HepG2 (cell line): ENCODE results near the gene LYRM7. TPM values are rescaled to one million over a fixed set of nuclear protein-coding genes. Genes with fewer than 3 reads are reported as not detected.

Experiments
- ATAC-seq: fragments of 200-7000 bp; cut with Tn5 transposase; 3 replicates; pipeline ENCODE4 v1.9.1; 2020; ENCODE audit warnings: mild to moderate bottlenecking, moderate library complexity
- BruUV-seq: library from RNA; stranded (reverse); fragments of 400-500 nt; replicated peaks from 2 replicates; lab custom pipeline; 2021; lab: Mats Ljungman, UMichigan
- CTCF ChIA-PET: fragments of 300-600 bp; formaldehyde crosslinking; extraction: SDS; loops from one replicate; lab custom pipeline; 2021; ENCODE audit warnings: low total read pairs, inconsistent platforms, low intra/inter-chr PET ratio; lab: Yijun Ruan, JAX
- POLR2A ChIA-PET: fragments of 350-600 bp; sonication (Branson Sonifier 250); formaldehyde crosslinking; loops from one replicate; lab custom pipeline; 2020; ENCODE audit warnings: antibody characterized with exemption, inconsistent platforms; lab: Yijun Ruan, JAX
- DNase-seq: peaks from one replicate; pipeline ENCODE4 v3.0.0-alpha.2; 2015; ENCODE audit warnings: low spot score
- FAIRE-seq: peaks from 3 replicates; lab custom pipeline; 2011; peaks lifted over from hg19 to GRCh38; lab: Jason Lieb, UNC
- H2AFZ ChIP-seq: one replicate; pipeline ENCODE4 v1.6.1; 2011; ENCODE audit warnings: low read length, inconsistent platforms
- H3K27ac ChIP-seq: fragments of 300-600 bp; 3 replicates; pipeline ENCODE4 v1.8.0; 2011; ENCODE audit warnings: mixed run types, mild to moderate bottlenecking, mixed read lengths, low read length, inconsistent platforms; ENCODE audit not compliant: insufficient read depth; ENCODE audit errors: extremely low read length
- H3K27me3 ChIP-seq, 2 experiments: fragments of 200-600 bp in 1 of 2; 2 replicates in 1 of 2; 3 replicates in 1 of 2; pipeline versions ENCODE4 v1.6.0 to v1.8.0; 2011; ENCODE audit warnings: low read length in 2 of 2, mild to moderate bottlenecking in 2 of 2, moderate library complexity in 2 of 2, inconsistent platforms in 1 of 2; ENCODE audit not compliant: insufficient read depth in 2 of 2, control insufficient read depth in 1 of 2
- H3K36me3 ChIP-seq, 2 experiments: fragments of 200-600 bp in 1 of 2; replicated peaks in 1 of 2; 2 replicates in 1 of 2; 3 replicates in 1 of 2; pipeline versions ENCODE4 v1.5.1 to v1.8.0; 2011; ENCODE audit warnings: low read length in 2 of 2, inconsistent platforms in 1 of 2; ENCODE audit not compliant: insufficient read depth in 2 of 2, control insufficient read depth in 1 of 2
- H3K4me1 ChIP-seq: 2 replicates; pipeline ENCODE4 v1.5.1; 2012; ENCODE audit warnings: low read length, inconsistent platforms; ENCODE audit not compliant: insufficient read depth
- H3K4me2 ChIP-seq: 2 replicates; pipeline ENCODE4 v1.6.0; 2011; ENCODE audit warnings: low read depth, low read length, inconsistent platforms
- H3K4me3 ChIP-seq, 3 experiments: fragments of 200-600 bp in 1 of 3; sonication (generic), shearing (Covaris generic) in 1 of 3; replicated peaks in 1 of 3; 2 replicates each; pipeline ENCODE4 v1.5.1; 2011 to 2016; ENCODE audit warnings: low read length in 3 of 3, inconsistent platforms in 2 of 3, low read depth in 2 of 3, mild to moderate bottlenecking in 2 of 3, control low read depth in 1 of 3, mixed read lengths in 1 of 3; ENCODE audit not compliant: insufficient read depth in 1 of 3
- H3K79me2 ChIP-seq: one replicate; pipeline ENCODE4 v1.6.1; 2011; ENCODE audit warnings: low read length, inconsistent platforms; ENCODE audit not compliant: insufficient read depth
- H3K9ac ChIP-seq: 2 replicates; pipeline ENCODE4 v1.6.0; 2011; ENCODE audit warnings: mild to moderate bottlenecking, low read depth, low read length, inconsistent platforms; ENCODE audit not compliant: insufficient read depth
- H3K9me3 ChIP-seq: 2 replicates; pipeline ENCODE4 v1.5.1; 2012; ENCODE audit warnings: mild to moderate bottlenecking, low read length
- H4K20me1 ChIP-seq: 2 replicates; pipeline ENCODE4 v1.6.0; 2011; ENCODE audit warnings: inconsistent platforms, mild to moderate bottlenecking, low read length, moderate library complexity; ENCODE audit not compliant: insufficient read depth
- BRCA1 ChIP-seq: sonication (generic); formaldehyde crosslinking; IDR thresholded peaks from 2 replicates; pipeline ENCODE4 v1.4.0; 2020; ENCODE audit warnings: missing genetic modification reagents
- E2F5 ChIP-seq: sonication (generic); formaldehyde crosslinking; conservative IDR thresholded peaks from 2 replicates; pipeline ENCODE4 v1.4.0; 2020; ENCODE audit warnings: missing genetic modification reagents
- FOSL2 ChIP-seq: sonication (generic); formaldehyde crosslinking; IDR thresholded peaks from 2 replicates; pipeline ENCODE4 v1.4.0; 2020; ENCODE audit warnings: missing genetic modification reagents
- GFI1 ChIP-seq: sonication (generic); formaldehyde crosslinking; IDR thresholded peaks from 2 replicates; pipeline ENCODE4 v1.5.0; 2020; ENCODE audit warnings: missing genetic modification reagents, mild to moderate bottlenecking, borderline replicate concordance
- IRF2 ChIP-seq: IDR thresholded peaks from 2 replicates; pipeline ENCODE4 v1.6.1; 2018; ENCODE audit warnings: missing genetic modification reagents, missing compliant biosample characterization
- MXD4 ChIP-seq: IDR thresholded peaks from 2 replicates; pipeline ENCODE4 v1.6.1; 2016; ENCODE audit warnings: mild to moderate bottlenecking, missing biosample characterization, missing genetic modification reagents
- POGZ ChIP-seq: sonication (generic); formaldehyde crosslinking; IDR thresholded peaks from 2 replicates; pipeline ENCODE4 v1.4.0; 2020; ENCODE audit warnings: mild to moderate bottlenecking, missing genetic modification reagents
- SRSF1 ChIP-seq: fragments of 200-400 bp; formaldehyde crosslinking; optimal IDR thresholded peaks from 2 replicates; pipeline ENCODE3; 2017; ENCODE audit warnings: mild to moderate bottlenecking, low read depth, low read length, moderate library complexity
- TAF1 ChIP-seq: sonication (generic); formaldehyde crosslinking; IDR thresholded peaks from 2 replicates; pipeline ENCODE4 v1.4.0; 2020; ENCODE audit warnings: missing genetic modification reagents
- U2AF1 ChIP-seq: fragments of 200-400 bp; formaldehyde crosslinking; optimal IDR thresholded peaks from 2 replicates; pipeline ENCODE3; 2017; ENCODE audit warnings: mild to moderate bottlenecking, low read depth, low read length
- ZNF251 ChIP-seq: sonication (generic); formaldehyde crosslinking; IDR thresholded peaks from 2 replicates; pipeline ENCODE4 v1.9.0; 2021; ENCODE audit warnings: mild to moderate bottlenecking, missing genetic modification reagents
- ZNF644 ChIP-seq: IDR thresholded peaks from 2 replicates; pipeline ENCODE4 v1.6.1; 2016; ENCODE audit warnings: low read depth
- ZNF879 ChIP-seq: sonication (generic); formaldehyde crosslinking; IDR thresholded peaks from 2 replicates; pipeline ENCODE4 v1.8.1; 2023; ENCODE audit warnings: missing genetic modification reagents
- WGBS: methylation state at CpG from one replicate; pipeline ENCODE4 v1.1.6; 2017; ENCODE audit warnings: low lambda C conversion rate; 5-methylcytosine and 5-hydroxymethylcytosine counted together
- in situ Hi-C: cut with HindIII; loops from 2 replicates; pipeline ENCODE4 v1.10.0; 2017; ENCODE audit warnings: low pct_unique_long_range_greater_than_20kb; ENCODE audit not compliant: extremely low pct_ligation_motif_present
- intact Hi-C: fragments of 100-400 bp; cut with micrococcal nuclease; formaldehyde crosslinking; loops from one replicate; pipeline ENCODE4 v1.10.0; 2022; ENCODE audit not compliant: unreplicated experiment
- polyA plus RNA-seq, 8 experiments: library from polyadenylated mRNA; depleted of rRNA in 3 of 8; stranded (reverse) in 7 of 8; unstranded in 1 of 8; fragments of >200 nt; fragmentation: Illumina TruSeq in 4 of 8; extraction: Trizol in 4 of 8; gene quantifications; 2 replicates each; pipeline versions ENCODE4 v1.2.1 to v1.2.3, GENCODE V29; 2011 to 2016; ENCODE audit warnings: low read depth in 4 of 8, missing spikeins in 1 of 8, mixed read lengths in 1 of 8; ENCODE audit not compliant: insufficient read depth in 1 of 8
- total RNA-seq, 5 experiments: library from RNA; depleted of rRNA; stranded (reverse); fragments of >200 nt; fragmentation: Illumina TruSeq; extraction: Trizol; gene quantifications; 2 replicates each; pipeline ENCODE4 v1.2.3, GENCODE V29; 2016; ENCODE audit warnings: low read depth in 1 of 5
- TF ChIP-seq, protein P1 (sequence below): sonication (generic); formaldehyde crosslinking; IDR thresholded peaks from 2 replicates; pipeline ENCODE4 v1.5.1; 2020; ENCODE audit warnings: missing genetic modification reagents, mild to moderate bottlenecking, borderline replicate concordance
- TF ChIP-seq, protein P2 (sequence below): sonication (generic); formaldehyde crosslinking; IDR thresholded peaks from 2 replicates; pipeline ENCODE4 v1.5.1; 2020; ENCODE audit warnings: mild to moderate bottlenecking, missing genetic modification reagents, moderate library complexity
- TF ChIP-seq, protein P3 (sequence below): sonication (generic); formaldehyde crosslinking; IDR thresholded peaks from 2 replicates; pipeline ENCODE4 v1.9.0; 2022; ENCODE audit warnings: missing genetic modification reagents, mild to moderate bottlenecking, borderline replicate concordance
- TF ChIP-seq, protein P4 (sequence below): sonication (generic); formaldehyde crosslinking; IDR thresholded peaks from 2 replicates; pipeline ENCODE4 v1.4.0; 2020; ENCODE audit warnings: mild to moderate bottlenecking, missing genetic modification reagents

LYRM7 gene
- total and polyA plus RNA-seq, 2 of the 13 experiments (the other 11 are each of a cell fraction or from before 2014, with no cell fraction given): 3.0 to 5.5 TPM

GRCh38 chr5:131164191-131165118, 6.3 kb upstream of the LYRM7 start:
- ChIA-PET POLR2A (interaction anchor here (1.0 kb wide), 3 partner anchors 100 to 838 kb away, joined by 3 to 9 read pairs (median 3); partner anchors contain the start of gene CDC42SE2), CTCF (interaction anchor here (1.7 to 2.5 kb wide), 2 partner anchors 218 to 252 kb away, joined by 6 to 9 read pairs; no protein-coding TSS in a partner anchor)
- Histone ChIP-seq H3K9ac (peak overlapping the region; percentile 97), H3K9me3 (no peaks in the 10 kb centered on the region), H3K27me3 (no peaks in the 10 kb centered on the region; a peak in 1 of 5 replicates), H3K4me1 (peaks cover 49% of the 10 kb centered on the region), H3K4me3 (peak overlapping the region; percentile 78 to 93 (median 91)), H2AFZ (no peak overlapping the region), H3K79me2 (peaks cover 42% of the 10 kb centered on the region), H3K4me2 (peak overlapping the region; percentile 82), H3K36me3 (peaks cover 5 to 30% of the 10 kb centered on the region in 2 experiments), H3K27ac (peak overlapping the region; percentile 98), H4K20me1 (peaks cover 10% of the 10 kb centered on the region)
- peak; percentile 46 for DNase-seq
- in situ Hi-C loops (no loop called here), intact Hi-C loops (loop anchor here (1.0 to 2.0 kb wide), 2 partner anchors 100 to 253 kb away; partner anchors contain the start of gene CDC42SE2)
- 1% methylated on average over 8 of the region's 73 CpGs for WGBS
- BruUV-seq: no TSS peak
- FAIRE-seq: no peak
- ATAC-seq: peak; percentile 87
- TF ChIP-seq U2AF1 (no peak), BRCA1 (CRISPR knock-in tag) (0 out of 2 replicates have a peak, but pooled peaks have one; percentile 50), POGZ (CRISPR knock-in tag) (no peak), TAF1 (no peak), ZNF644 (CRISPR knock-in tag) (no peak), FOSL2 (peak; percentile 4; the same call in 1 of the 2 replicates), GFI1 (CRISPR knock-in tag) (peak; percentile 45; the same call in 1 of the 2 replicates), E2F5 (peak; percentile 60; the same call in 1 of the 2 replicates), IRF2 (CRISPR knock-in tag) (0 out of 2 replicates have a peak, but pooled peaks have one; percentile 11), MXD4 (CRISPR knock-in tag) (no peak), ZNF251 (CRISPR knock-in tag) (no peak), SRSF1 (no peak), ZNF879 (CRISPR knock-in tag) (no peak)
- TF ChIP-seq, protein P1, sequence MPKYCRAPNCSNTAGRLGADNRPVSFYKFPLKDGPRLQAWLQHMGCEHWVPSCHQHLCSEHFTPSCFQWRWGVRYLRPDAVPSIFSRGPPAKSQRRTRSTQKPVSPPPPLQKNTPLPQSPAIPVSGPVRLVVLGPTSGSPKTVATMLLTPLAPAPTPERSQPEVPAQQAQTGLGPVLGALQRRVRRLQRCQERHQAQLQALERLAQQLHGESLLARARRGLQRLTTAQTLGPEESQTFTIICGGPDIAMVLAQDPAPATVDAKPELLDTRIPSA (CRISPR knock-in tag): no peak
- TF ChIP-seq, protein P2, sequence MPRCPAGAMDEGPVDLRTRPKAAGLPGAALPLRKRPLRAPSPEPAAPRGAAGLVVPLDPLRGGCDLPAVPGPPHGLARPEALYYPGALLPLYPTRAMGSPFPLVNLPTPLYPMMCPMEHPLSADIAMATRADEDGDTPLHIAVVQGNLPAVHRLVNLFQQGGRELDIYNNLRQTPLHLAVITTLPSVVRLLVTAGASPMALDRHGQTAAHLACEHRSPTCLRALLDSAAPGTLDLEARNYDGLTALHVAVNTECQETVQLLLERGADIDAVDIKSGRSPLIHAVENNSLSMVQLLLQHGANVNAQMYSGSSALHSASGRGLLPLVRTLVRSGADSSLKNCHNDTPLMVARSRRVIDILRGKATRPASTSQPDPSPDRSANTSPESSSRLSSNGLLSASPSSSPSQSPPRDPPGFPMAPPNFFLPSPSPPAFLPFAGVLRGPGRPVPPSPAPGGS (CRISPR knock-in tag): 0 out of 2 replicates have a peak, but pooled peaks have one; percentile 73
- TF ChIP-seq, protein P3, sequence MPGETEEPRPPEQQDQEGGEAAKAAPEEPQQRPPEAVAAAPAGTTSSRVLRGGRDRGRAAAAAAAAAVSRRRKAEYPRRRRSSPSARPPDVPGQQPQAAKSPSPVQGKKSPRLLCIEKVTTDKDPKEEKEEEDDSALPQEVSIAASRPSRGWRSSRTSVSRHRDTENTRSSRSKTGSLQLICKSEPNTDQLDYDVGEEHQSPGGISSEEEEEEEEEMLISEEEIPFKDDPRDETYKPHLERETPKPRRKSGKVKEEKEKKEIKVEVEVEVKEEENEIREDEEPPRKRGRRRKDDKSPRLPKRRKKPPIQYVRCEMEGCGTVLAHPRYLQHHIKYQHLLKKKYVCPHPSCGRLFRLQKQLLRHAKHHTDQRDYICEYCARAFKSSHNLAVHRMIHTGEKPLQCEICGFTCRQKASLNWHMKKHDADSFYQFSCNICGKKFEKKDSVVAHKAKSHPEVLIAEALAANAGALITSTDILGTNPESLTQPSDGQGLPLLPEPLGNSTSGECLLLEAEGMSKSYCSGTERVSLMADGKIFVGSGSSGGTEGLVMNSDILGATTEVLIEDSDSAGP (CRISPR knock-in tag): peak; percentile 10
- TF ChIP-seq, protein P4, sequence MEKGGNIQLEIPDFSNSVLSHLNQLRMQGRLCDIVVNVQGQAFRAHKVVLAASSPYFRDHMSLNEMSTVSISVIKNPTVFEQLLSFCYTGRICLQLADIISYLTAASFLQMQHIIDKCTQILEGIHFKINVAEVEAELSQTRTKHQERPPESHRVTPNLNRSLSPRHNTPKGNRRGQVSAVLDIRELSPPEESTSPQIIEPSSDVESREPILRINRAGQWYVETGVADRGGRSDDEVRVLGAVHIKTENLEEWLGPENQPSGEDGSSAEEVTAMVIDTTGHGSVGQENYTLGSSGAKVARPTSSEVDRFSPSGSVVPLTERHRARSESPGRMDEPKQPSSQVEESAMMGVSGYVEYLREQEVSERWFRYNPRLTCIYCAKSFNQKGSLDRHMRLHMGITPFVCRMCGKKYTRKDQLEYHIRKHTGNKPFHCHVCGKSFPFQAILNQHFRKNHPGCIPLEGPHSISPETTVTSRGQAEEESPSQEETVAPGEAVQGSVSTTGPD (CRISPR knock-in tag): no peak
